NK-92 (cell line): Measurements from ENCODE around the gene DAB2IP.

Experiments
- DNase-seq: peaks from one replicate; lab custom pipeline; 2025; ENCODE audit not compliant: unreplicated experiment; lab: John Stamatoyannopoulos, UW

Gene DAB2IP

DNA sequence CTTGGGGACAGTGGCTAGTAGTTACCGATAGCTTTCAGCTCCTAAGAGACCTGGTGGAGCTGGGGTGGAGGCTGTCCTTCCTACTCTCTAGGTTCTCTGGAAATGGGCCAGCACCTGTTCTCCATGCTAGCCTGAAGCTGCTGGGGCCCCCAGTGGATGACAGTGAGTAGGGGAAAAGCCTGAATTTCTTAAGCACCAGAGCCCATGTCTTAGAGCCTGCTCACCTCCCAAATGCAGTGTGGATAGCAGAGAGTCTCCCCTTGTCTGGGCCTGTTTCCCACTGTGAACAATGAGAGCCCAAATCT is 105.8 kb downstream of the DAB2IP start:
- no peak for DNase-seq

DNA sequence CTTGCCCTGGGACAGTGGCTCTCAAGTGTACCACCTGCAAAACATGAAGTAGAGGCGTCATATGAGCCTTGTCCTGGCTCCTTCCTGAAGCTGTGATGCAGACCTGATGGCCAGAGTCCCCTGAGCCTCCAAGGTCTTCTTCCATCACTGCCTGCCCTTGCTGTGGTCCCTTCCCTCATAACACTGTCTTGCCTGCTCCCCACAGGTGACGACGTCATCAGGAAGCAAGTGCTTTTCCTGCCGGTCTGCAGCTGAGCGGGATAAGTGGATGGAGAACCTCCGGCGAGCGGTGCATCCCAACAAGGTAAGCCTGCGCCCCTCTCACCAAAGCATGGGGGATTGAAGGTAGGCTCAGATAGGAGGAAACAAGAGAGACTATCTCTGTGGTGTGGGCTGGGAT is 107.3 kb downstream of the DAB2IP start:
- no peak for DNase-seq

DNA sequence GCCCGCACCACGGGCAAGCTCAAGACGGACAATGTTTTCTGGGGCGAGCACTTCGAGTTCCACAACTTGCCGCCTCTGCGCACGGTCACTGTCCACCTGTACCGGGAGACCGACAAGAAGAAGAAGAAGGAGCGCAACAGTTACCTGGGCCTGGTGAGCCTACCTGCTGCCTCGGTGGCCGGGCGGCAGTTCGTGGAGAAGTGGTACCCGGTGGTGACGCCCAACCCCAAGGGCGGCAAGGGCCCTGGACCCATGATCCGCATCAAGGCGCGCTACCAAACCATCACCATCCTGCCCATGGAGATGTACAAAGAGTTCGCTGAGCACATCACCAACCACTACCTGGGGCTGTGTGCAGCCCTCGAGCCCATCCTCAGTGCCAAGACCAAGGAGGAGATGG is 108.6 kb downstream of the DAB2IP start:
- no peak for DNase-seq

DNA sequence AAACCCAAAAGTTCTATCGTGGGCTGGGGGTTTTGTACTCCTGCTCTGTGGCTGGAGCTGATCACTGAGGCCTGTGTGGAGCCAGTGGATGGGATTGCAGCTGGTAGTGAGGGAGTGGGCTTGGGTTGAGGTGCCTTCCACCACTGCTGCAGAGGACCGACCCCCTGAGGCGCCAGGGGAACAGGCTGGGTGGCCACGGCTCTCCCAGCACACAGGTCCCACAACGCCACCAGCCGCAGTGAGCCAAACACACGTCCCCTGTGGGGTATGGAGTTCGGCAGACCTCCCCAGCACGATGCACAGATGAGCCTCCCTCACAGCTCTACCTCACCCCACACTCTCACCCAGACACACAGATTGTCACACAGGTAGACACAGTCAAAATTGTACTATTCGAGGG is 109.1 kb downstream of the DAB2IP start:
- no peak for DNase-seq

DNA sequence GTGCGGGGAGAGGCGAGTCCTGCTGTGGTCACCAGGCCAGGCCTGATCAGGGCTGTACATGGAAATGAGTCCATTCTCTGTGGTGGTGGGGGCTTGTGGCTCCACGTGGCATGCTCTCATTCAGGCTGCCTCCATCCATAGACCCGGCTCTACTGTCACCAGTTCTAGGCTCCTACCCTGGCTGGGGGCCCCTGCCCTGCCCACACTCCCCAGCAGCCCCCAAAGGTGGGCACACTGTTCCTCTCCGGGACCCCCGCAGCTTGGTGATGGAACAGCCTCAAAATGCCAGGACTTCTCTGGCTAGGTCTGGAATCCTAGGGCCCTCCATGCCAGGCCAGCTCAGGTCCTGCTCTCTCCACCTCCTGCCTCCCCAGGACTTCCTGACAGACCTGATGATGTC is 111.7 kb downstream of the DAB2IP start:
- DNase-seq, result no peak

DNA sequence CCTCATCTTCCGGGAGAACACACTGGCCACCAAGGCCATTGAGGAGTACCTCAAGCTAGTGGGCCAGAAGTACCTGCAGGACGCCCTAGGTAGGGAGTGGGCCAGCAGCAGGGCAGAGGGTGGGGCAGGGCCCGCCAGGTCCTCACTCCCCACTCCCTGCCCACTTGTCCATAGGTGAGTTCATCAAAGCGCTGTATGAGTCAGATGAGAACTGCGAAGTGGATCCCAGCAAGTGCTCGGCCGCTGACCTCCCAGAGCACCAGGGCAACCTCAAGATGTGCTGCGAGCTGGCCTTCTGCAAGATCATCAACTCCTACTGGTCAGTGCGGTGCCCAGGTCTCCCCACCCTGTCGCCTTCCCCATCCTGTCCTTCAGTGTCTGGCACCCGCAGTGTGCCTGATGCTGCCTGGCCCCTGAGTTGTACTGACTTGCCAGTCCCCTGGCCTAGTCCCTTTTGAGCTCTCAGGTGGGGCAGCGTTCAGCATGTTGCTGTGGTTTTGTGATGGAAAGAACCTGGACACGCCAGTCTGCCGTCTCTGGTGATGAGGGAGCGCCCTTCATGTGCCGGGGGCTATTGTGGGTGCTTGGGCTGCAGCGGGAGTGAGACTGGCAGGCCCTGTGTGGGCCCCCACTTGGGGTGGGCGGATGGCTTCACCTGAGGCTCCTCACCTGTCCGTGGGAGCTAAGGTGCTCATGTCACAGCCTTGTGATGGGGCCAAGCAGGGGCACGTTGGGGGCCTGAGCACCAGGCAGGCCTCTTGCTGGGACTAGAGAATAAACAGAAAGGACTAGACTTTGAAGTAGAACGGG is 112.3 kb downstream of the DAB2IP start:
- DNase-seq, result no peak

DNA sequence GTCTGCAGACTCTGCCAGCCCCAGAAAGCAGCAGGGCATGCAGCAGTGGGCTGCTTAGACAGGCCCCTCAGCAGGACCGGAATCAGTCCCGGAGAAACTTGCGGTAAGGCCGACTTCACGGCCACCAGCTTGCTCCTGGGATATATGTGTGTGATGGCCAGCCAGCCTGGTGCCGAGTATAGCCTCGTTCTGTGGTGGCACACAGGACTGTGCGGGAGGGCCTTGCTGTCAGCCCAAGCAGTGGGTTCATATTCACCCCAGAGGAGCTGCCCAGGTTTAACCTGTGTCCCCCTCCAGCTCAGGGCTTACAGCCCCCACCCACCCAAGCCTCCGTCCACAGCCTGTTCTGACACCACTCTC is 112.9 kb downstream of the DAB2IP start:
- DNase-seq, result no peak

DNA sequence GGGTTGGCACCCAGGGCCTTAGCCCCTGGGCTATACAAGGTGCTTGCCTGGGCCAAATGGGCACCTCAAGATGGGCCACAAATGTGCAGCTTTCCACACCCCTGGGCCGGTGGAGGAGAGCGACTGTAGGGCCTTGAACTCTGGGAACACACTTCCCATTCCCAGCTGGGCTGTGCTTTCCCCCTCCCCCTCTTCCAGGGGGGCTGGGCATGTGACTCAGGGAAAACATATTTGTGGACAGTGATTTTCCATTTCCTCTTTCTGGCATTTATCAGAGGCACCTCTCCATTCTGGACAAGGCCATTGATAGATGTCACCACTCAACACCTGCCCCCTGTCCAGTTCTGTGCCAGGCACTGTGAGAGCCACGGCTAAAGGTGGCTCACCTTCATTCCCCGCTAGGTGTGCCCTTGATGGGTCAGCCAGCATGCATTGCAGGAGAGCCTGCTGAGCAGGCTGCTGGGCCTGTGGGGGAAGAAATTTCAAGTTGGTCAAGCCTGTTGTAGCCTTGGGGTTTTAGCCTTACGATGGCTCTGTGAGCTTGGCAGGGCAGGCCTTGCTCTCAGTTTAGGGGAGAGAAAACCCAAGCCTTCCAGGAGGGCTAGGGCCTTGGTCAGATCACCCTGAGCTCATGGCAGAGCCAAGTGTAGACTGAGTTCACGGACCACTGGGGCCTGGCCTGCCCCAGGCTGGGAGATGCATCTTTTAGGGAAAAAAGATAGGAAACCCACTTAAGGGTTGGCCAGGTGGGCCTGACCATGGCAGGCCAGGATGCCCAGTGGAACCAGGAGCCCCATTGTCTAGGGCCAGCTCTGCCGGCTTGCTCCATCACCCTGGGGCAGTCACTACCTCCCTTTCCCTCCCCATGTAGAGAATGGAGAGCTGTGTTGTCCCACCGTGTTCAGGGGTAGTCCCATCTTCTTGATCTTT is 113.9 kb downstream of the DAB2IP start:
- no peak for DNase-seq

DNA sequence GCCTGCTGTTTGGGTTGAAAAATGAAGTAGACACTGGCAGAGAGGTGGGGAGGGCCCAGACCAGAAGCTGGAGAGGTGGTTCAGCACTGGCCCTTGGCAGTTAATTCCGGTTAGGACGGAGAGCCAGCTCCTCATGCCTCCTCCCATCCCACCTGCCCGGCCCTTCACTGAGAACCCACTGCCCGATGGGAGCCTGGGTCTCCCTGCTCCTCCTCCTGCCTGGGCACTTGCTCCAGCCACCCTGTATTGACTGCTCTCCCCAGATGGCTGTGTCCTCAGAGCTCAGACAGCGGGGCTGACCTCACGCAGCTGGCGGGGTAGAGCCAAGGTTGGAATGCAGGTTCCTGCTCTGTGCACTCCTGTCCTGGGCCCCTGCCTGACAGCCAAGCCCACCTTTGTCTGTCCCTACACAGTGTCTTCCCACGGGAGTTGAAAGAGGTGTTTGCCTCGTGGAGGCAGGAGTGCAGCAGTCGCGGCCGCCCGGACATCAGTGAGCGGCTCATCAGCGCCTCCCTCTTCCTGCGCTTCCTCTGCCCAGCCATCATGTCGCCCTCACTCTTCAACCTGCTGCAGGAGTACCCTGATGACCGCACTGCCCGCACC is 114.7 kb downstream of the DAB2IP start:
- DNase-seq, result no peak

DNA sequence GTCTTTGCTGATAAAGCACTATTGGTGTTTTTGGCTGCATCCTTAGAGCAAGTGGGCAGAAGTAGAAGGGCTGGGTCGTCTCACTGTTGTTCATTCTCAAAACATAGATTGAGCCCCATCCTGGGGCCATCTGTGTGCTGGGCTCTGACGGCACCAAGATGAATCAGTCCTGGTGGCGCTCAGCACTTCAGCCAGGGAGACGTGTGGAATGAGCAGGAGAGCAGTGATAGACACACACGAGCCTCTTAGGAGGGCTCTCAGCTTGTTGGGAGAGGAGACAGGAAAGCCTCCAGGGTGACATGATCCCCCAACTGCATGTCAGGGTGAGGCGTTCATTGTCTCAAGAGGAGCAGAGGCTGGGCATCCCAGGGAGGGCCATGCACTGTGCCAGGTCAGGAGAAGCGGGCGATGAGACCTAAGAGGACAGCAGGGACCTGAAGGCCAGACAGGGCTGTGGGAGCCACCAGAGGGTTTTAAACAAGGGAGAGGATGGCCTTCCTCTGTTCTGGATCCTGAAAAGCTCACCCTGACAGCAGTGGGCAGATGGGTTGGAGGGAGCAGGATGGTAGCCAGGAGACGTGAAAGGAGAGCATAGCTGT is 115.8 kb downstream of the DAB2IP start:
- no peak for DNase-seq

DNA sequence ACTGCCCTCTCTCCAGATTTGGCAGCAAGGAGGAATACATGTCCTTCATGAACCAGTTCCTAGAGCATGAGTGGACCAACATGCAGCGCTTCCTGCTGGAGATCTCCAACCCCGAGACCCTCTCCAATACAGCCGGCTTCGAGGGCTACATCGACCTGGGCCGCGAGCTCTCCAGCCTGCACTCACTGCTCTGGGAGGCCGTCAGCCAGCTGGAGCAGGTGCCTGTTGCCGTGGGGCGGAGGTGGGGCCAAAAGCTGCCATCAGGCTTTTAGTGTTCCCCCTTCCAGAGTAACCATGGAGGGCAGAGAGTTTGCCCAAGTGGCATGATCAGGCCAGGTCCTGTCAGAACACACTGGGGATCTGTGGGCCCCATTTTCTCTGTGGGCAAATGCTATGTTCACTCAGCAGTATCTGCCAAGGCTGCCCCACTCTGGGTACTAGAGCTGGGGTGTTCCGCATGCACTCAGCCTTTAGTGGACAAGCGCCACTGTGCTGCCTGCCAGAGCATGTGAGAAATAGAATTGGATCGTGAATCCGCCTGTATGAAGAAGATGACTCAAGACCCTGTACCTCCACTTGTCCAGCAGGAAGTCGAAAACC is 117.1 kb downstream of the DAB2IP start:
- DNase-seq, result no peak

DNA sequence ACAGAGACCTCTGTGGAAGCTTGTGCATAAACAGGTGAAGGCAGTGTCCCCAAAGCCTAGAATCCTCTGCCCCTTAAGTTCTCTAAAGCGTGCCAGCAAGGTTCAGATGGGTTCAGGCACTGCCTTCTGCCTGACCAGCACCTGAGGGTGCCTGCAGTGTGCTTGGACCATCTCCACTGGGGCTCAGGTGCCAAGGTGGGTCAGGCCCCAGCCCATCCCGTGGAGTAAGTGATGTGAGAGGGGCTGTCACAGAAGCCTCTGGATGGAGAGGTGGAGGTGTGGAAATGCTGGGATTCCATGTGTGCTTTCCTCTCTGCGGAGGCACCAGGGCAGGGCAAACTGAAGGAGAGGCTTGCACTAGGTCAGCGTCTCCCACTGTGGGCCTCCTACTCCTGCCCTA is 118.5 kb downstream of the DAB2IP start:
- DNase-seq, result no peak

DNA sequence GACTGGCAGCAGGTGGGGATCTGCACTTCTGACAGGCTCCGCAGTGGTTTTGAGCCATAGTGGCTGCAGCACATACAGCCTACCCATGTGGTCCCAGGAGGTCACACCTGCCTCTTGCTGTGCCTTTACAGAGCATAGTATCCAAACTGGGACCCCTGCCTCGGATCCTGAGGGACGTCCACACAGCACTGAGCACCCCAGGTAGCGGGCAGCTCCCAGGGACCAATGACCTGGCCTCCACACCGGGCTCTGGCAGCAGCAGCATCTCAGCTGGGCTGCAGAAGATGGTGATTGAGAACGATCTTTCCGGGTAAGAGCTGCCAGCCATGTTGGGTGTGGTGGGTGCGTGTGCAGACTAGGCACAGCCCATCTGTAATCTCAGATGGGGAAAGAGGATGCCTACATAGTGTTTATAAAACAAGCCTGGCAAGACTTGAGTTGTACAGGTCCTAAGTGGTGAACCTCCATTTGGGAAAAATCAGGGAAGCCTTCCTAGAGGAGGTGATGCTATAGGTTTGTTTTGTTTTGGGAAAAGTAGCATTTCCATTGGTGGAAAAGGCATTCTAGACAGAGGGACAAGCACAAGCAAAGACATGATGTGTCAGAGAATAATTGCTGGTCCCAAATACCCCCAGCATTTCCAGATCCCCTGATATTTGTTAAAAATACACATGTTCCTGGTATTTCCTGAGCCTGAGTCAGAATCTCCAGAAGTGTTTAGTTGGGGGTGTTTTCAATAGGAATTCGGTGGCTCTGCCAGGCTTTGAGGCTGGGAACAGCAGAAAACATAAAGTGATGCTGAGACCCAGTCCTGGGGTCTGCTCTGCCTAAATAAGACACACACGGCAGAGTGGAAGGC is 119.2 kb downstream of the DAB2IP start:
- no peak for DNase-seq

DNA sequence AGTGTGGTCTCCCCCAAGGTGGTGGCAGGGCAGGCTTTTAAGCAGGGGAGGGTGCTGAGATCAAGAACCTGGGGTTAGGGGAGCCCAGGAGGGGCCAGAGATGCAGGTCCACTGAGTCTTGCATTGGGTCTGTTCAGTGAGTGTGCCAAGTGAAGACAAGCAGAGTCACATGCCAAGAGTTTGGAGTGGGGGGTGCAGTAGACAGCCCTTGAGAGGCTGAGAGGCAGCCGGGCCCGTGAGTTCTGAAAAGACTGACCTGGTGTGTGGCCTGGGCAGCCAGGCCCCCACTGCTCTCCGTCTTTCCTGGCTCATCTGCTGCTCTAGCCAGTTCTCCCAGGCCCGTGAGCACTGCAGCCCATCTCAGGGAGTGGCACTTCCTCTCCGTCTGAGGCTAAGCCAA is 120.0 kb downstream of the DAB2IP start:
- DNase-seq, result no peak

DNA sequence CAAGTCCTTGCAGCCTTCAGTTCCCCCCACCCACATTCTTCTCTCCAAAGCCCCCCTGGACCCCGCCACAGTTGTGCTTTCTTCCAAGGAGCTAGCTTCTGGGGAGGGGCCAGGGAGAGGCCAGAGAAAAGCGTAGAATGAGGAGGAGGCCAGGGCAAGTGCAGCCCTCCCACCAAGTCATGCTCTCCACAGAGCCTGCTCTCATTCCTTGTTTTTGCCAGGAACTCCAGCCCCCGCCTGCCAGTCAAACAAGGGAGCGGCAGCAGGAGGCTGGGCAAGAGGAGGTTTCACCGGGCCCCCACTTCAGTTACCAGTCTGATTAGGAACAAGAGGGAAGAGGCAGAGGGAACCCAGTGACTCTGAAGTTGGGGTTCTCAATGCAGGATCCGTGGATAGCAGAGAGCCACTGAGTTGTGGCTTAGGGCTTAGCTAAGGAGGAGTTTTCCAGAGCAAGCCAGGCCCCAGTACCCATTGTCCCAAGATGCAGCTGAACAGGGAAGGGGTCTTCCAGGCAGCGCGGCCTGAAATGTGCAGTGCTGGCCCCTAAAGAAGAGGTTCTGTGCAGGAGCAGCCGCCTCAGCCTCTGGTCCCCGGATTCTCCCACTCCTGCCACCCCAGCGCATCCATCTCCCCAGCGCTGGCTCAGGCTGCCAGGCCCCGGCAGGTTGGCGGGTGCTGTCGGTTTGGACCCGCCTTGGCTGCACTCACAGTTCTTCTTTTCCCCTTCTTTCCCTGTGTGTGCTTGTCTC is 120.6 kb downstream of the DAB2IP start:
- DNase-seq, result no peak

DNA sequence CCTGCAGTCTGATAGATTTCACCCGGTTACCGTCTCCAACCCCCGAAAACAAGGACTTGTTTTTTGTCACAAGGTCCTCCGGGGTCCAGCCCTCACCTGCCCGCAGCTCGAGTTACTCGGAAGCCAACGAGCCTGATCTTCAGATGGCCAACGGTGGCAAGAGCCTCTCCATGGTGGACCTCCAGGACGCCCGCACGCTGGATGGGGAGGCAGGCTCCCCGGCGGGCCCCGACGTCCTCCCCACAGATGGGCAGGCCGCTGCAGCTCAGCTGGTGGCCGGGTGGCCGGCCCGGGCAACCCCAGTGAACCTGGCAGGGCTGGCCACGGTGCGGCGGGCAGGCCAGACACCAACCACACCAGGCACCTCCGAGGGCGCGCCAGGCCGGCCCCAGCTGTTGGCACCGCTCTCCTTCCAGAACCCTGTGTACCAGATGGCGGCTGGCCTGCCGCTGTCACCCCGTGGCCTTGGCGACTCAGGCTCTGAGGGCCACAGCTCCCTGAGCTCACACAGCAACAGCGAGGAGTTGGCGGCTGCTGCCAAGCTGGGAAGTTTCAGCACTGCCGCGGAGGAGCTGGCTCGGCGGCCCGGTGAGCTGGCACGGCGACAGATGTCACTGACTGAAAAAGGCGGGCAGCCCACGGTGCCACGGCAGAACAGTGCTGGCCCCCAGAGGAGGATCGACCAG is 121.3 kb downstream of the DAB2IP start:
- DNase-seq, result no peak

DNA sequence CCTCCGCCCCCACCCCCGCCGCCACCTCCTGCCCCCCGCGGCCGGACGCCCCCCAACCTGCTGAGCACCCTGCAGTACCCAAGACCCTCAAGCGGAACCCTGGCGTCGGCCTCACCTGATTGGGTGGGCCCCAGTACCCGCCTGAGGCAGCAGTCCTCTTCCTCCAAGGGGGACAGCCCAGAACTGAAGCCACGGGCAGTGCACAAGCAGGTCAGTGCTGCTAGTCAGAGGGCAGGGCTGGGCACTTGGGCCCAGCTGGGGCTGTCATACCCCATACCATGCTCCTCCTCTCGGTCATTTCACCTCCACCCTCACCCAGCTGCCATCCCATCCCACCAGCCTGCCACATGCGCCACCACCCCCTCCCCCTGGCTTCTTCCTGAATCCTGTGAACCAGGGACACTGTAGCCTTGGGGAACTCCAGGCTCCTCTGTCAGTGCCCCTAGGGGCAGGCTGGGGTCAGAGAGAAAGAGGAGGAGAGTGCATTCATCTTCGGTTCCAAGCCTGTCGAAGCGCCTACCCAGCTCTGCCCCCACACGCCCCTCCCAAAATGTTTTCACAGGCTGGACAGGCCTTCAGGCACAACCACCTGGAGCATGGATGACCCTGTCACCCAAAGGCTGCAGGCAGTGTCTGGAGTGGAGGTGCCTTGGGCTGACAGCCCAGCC is 122.0 kb downstream of the DAB2IP start:
- DNase-seq, result no peak

DNA sequence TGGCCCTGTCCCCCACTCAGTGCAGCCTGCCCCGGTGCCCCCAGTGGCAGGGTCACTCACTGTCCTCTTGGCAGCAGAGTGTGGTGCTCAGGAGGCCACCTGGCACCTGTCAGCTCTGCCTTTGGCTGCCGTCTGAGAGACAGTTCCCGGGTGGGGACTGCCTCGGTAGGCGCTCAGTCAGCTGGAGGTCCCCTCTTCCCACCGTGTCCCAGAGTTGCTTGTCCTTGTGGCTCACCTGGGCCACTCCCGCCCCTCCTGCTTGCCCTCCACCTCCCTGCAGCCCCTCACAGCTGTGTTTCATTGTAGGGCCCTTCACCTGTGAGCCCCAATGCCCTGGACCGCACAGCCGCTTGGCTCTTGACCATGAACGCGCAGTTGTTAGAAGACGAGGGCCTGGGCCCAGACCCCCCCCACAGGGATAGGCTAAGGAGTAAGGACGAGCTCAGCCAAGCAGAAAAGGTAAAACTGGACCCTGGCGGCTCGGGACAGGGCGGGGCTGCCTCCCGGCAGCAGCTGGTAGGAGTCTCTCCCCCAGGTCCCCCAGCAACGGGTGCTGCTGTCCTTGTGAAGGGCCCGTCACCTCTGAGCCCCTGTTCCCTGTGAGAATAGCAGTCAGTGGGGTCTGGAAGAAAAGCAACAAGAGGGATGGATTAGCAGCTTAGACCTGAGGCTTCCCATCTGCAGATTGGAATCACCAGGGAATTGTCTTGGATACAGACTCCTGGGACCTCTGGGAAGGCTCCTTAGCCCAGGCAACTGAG is 122.7 kb downstream of the DAB2IP start:
- no peak for DNase-seq
